ENCODE results near the gene CNGA1. TPM values are rescaled to one million over a fixed set of nuclear protein-coding genes. Genes with fewer than 3 reads are reported as not detected.

Gene CNGA1
- total RNA-seq, 4 donors from 2014 or later: 0.34 to 1.8 (median 0.94) TPM; not detected in 1

DNA sequence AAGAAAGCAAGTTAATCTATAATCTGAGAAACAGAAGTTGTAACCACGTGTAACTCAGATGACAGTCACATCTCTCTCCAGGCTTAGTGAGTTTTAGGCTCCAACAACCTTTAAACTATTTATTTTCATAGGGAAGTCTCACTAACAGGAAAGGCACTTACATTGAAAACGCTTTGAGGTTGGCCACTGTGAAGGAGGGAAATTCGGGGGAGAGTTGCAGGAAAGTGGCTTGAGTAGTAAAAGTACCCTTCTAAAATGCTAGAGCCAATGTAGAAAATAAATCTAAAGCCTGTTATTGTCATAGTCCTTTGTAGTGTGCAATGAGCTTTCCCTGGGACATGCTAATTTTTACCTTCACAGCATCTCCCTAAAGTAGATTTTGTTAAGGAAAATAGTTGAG lies 101.1 kb downstream of the CNGA1 start:
- WGBS, 2 donors: 30 to 36% methylated on average over 3 of the region's 3 CpGs
- H3K27me3 ChIP-seq: no peaks in the 10 kb centered on the region
- peaks cover 19 to 24% of the 10 kb centered on the region in 2 donors for H3K4me1 ChIP-seq
- H3K9me3 ChIP-seq: no peaks in the 10 kb centered on the region
- intact Hi-C loops (cut with DNase I): no loop called here
- H3K4me3 ChIP-seq (replicated peaks in 1 of 3): no peak overlapping the region
- no peak overlapping the region for H3K27ac ChIP-seq
- no peak for DNase-seq
- TF ChIP-seq POLR2A (IDR thresholded peaks at IDR 0.05): no peak
- TF ChIP-seq, protein P1, sequence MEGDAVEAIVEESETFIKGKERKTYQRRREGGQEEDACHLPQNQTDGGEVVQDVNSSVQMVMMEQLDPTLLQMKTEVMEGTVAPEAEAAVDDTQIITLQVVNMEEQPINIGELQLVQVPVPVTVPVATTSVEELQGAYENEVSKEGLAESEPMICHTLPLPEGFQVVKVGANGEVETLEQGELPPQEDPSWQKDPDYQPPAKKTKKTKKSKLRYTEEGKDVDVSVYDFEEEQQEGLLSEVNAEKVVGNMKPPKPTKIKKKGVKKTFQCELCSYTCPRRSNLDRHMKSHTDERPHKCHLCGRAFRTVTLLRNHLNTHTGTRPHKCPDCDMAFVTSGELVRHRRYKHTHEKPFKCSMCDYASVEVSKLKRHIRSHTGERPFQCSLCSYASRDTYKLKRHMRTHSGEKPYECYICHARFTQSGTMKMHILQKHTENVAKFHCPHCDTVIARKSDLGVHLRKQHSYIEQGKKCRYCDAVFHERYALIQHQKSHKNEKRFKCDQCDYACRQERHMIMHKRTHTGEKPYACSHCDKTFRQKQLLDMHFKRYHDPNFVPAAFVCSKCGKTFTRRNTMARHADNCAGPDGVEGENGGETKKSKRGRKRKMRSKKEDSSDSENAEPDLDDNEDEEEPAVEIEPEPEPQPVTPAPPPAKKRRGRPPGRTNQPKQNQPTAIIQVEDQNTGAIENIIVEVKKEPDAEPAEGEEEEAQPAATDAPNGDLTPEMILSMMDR (IDR thresholded peaks at IDR 0.05): no peak
- H3K36me3 ChIP-seq: peaks cover 0 to 1% of the 10 kb centered on the region in 2 donors

DNA sequence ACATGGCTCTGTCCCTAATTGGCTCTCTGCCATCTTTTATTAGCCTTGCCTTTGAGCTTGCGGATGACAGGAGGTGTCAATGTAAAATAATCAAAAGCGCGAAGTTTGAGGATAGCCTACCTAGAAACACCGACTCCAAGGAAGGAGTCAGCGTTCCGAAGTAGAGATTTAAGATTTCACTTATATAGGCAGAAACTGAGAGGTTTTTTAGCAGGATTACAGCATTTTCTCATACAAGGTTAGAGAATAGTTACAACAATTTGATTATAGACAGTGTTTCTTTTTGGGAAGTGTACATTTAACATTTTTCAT lies 101.6 kb downstream of the CNGA1 start:
- Histone ChIP-seq H3K4me1 (peaks cover 21 to 28% of the 10 kb centered on the region in 2 donors), H3K36me3 (peaks cover 0 to 6% of the 10 kb centered on the region in 2 donors), H3K4me3 (replicated peaks in 1 of 3) (peak overlapping the region in 2 of 3 donors; percentile 43 to 66), H3K9me3 (no peaks in the 10 kb centered on the region), H3K27me3 (no peaks in the 10 kb centered on the region), H3K27ac (no peak overlapping the region)
- WGBS, 2 donors: 6 to 7% methylated on average over 6 of the region's 6 CpGs
- TF ChIP-seq POLR2A (IDR thresholded peaks at IDR 0.05): no peak
- TF ChIP-seq, protein P1 (IDR thresholded peaks at IDR 0.05): no peak
- no peak for DNase-seq
- intact Hi-C loops (cut with DNase I): no loop called here

DNA sequence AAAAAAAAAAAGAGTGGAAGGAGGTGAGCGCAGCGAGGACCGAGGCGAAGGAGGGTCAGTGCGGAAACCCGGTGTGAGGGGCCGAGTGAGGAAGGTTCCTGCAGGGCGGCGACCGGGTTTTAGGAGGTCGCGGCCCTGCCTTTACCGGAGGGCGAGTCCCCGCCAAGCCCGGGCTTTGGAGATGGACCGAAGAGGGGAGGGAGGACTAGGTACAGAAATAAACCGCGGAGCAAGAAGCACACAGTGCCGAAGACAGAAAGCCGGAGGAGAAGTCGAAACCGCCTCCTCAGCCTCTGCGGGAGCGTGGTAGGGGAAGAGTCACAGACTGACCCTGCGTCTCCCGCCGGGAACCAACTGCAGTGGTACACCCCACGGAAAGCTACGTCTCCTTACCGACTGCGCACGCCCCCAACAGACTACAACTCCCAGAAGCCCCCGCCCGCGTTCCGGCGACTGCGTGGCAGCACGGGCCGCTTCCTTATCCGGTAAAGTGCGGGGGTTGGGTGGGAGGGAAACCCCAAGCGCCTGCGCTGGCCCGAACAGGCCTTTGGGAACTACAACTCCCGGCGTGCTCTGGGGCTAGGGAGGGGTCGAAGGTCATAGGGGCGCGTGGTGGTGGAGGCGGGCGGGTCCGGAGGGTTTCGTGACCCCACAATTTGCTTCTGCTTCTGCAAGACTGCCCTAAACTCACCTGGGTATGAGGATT lies 102.1 kb downstream of the CNGA1 start, which contains the start of gene NFXL1:
Gene NFXL1, minus strand, starts transcription at position 364 of the 706 bp plus-strand sequence. CDS start 380 bp downstream, outside the sequence.
- 0 to 1% methylated on average over 40 to 43 of the region's 55 CpGs for WGBS, 2 donors
- H3K36me3 ChIP-seq: peaks cover 0 to 8% of the 10 kb centered on the region in 2 donors
- no peaks in the 10 kb centered on the region for H3K27me3 ChIP-seq
- intact Hi-C loops (cut with DNase I): no loop called here
- H3K9me3 ChIP-seq: no peaks in the 10 kb centered on the region
- H3K27ac ChIP-seq: peak within 1 kb of the TSS; percentile 41 to 75 (median 69)
- TF ChIP-seq, protein P1 (IDR thresholded peaks at IDR 0.05): no peak
- peak in 1 of 2 donors; percentile 92 for TF ChIP-seq POLR2A (IDR thresholded peaks at IDR 0.05)
- DNase-seq: peak; percentile 98 to 99
- peaks cover 21 to 28% of the 10 kb centered on the region in 2 donors for H3K4me1 ChIP-seq
- H3K4me3 ChIP-seq (replicated peaks in 1 of 3): peak within 1 kb of the TSS; percentile 66 to 91 (median 72)

- Histone ChIP-seq H3K27ac (peak overlapping the region; percentile 41 to 75 (median 69)), H3K27me3 (no peaks in the 10 kb centered on the region), H3K9me3 (no peaks in the 10 kb centered on the region), H3K4me3 (replicated peaks in 1 of 3) (peak overlapping the region; percentile 66 to 91 (median 72)), H3K4me1 (peaks cover 21 to 28% of the 10 kb centered on the region in 2 donors), H3K36me3 (peaks cover 0 to 8% of the 10 kb centered on the region in 2 donors)
- peak; percentile 35 to 47 for DNase-seq
- TF ChIP-seq, protein P1 (IDR thresholded peaks at IDR 0.05): peak in 1 of 6 experiments; percentile 6
- TF ChIP-seq POLR2A (IDR thresholded peaks at IDR 0.05): no peak
- intact Hi-C loops (cut with DNase I): no loop called here
- 0 to 1% methylated on average over 22 to 28 of the region's 29 CpGs for WGBS, 2 donors
Observed at GRCh38 chr4:47913861-47914219, 102.6 kb downstream of the CNGA1 start.

GRCh38 chr4:47913330-47913729 lies 103.2 kb downstream of the CNGA1 start:
- TF ChIP-seq, protein P1 (IDR thresholded peaks at IDR 0.05): no peak
- TF ChIP-seq POLR2A (IDR thresholded peaks at IDR 0.05): no peak
- H3K27me3 ChIP-seq: no peaks in the 10 kb centered on the region
- intact Hi-C loops (cut with DNase I): no loop called here
- WGBS, 2 donors: 15 to 17% methylated on average over 4 of the region's 4 CpGs
- no peaks in the 10 kb centered on the region for H3K9me3 ChIP-seq
- H3K27ac ChIP-seq: peak overlapping the region in 2 of 3 donors; percentile 69 to 75
- peaks cover 0 to 8% of the 10 kb centered on the region in 2 donors for H3K36me3 ChIP-seq
- peak in 1 of 2 donors; percentile 3 for DNase-seq
- H3K4me1 ChIP-seq: peaks cover 21 to 28% of the 10 kb centered on the region in 2 donors
- H3K4me3 ChIP-seq (replicated peaks in 1 of 3): peak overlapping the region; percentile 66 to 91 (median 72)
